Stimulated activated CD4-positive, alpha-beta T cell treated with anti-CD3 and anti-CD28 coated beads, Interleukin-2, amount 100 ng/mL, for 48 hours (primary cell): ENCODE measurements around the gene LCE3A.
"Not testable (repeated sequence)": the region's sequence is repeated elsewhere in the genome, so short reads cannot be mapped to it uniquely, and the experiment has no call there.

Experiments
- DNase-seq, 2 donors: peaks; one replicate each; pipeline ENCODE4 v3.0.0-alpha.2; 2020

LCE3A gene

GRCh38 chr1:152622803-152623202, at the start of gene LCE3A:
LCE3A (minus strand) TSS chr1:152623103; CDS start chr1:152623103, 0 bp downstream.
- no peak for DNase-seq

GRCh38 chr1:152667648-152668047, 44.7 kb upstream of the LCE3A start:
- no peak for DNase-seq

GRCh38 chr1:152666171-152666570, 43.3 kb upstream of the LCE3A start:
- DNase-seq, result not testable (repeated sequence)

GRCh38 chr1:152663098-152663497, 40.2 kb upstream of the LCE3A start, which contains the start of gene LCE2D:
LCE2D (plus strand) TSS chr1:152663380; CDS start chr1:152664106, 726 bp downstream.
- no peak for DNase-seq

GRCh38 chr1:152658649-152659048, 35.7 kb upstream of the LCE3A start:
- DNase-seq, result no peak

- no peak for DNase-seq
Measured at GRCh38 chr1:152657677-152658076, 34.8 kb upstream of the LCE3A start.

- DNase-seq, result no peak
Measured at GRCh38 chr1:152656459-152656858, 33.6 kb upstream of the LCE3A start.

GRCh38 chr1:152654110-152654509, 31.2 kb upstream of the LCE3A start:
- DNase-seq, result peak; percentile 53 to 60

- no peak for DNase-seq
Measured at GRCh38 chr1:152646656-152647055, 23.8 kb upstream of the LCE3A start.

GRCh38 chr1:152645146-152645545, 22.2 kb upstream of the LCE3A start:
- no peak for DNase-seq

- no peak for DNase-seq
Measured at GRCh38 chr1:152643945-152644344, 21.0 kb upstream of the LCE3A start.

GRCh38 chr1:152640351-152640750, 17.4 kb upstream of the LCE3A start:
- no peak for DNase-seq

- no peak for DNase-seq
Measured at GRCh38 chr1:152630596-152630995, 7.7 kb upstream of the LCE3A start.

GRCh38 chr1:152626744-152627143, 3.8 kb upstream of the LCE3A start:
- DNase-seq, result no peak

GRCh38 chr1:152623203-152623844, 421 bp upstream of the LCE3A start:
- peak; percentile 13 to 24 for DNase-seq

- no peak for DNase-seq
Measured at GRCh38 chr1:152621993-152622392, 910 bp downstream of the LCE3A start.

GRCh38 chr1:152613511-152613910, 9.4 kb downstream of the LCE3A start, which contains the start of gene LCE3B:
LCE3B (plus strand) TSS chr1:152613811; CDS start chr1:152613811, 0 bp downstream.
- no peak for DNase-seq

GRCh38 chr1:152599934-152600333, 23.0 kb downstream of the LCE3A start, which contains the start of gene LCE3C:
LCE3C (plus strand) TSS chr1:152600234; CDS start chr1:152600732, 498 bp downstream.
- DNase-seq, result no peak

GRCh38 chr1:152596986-152597385, 25.9 kb downstream of the LCE3A start:
- no peak for DNase-seq

GRCh38 chr1:152585586-152585985, 37.3 kb downstream of the LCE3A start:
- no peak for DNase-seq

GRCh38 chr1:152582647-152583046, 40.3 kb downstream of the LCE3A start:
- no peak for DNase-seq

- no peak for DNase-seq
Measured at GRCh38 chr1:152580433-152580832, 42.5 kb downstream of the LCE3A start, which contains the start of gene LCE3D. LCE3D (minus strand) TSS chr1:152580516; CDS start chr1:152579936, 580 bp downstream.

- not testable (repeated sequence) for DNase-seq
Measured at GRCh38 chr1:152579526-152579925, 43.4 kb downstream of the LCE3A start.

GRCh38 chr1:152577168-152577567, 45.7 kb downstream of the LCE3A start:
- no peak for DNase-seq
